ENCODE results near the gene UBD.

UBD gene

GRCh38 chr6:29510202-29510601 lies 49.3 kb downstream of the UBD start:
- TF ChIP-seq, protein P1, sequence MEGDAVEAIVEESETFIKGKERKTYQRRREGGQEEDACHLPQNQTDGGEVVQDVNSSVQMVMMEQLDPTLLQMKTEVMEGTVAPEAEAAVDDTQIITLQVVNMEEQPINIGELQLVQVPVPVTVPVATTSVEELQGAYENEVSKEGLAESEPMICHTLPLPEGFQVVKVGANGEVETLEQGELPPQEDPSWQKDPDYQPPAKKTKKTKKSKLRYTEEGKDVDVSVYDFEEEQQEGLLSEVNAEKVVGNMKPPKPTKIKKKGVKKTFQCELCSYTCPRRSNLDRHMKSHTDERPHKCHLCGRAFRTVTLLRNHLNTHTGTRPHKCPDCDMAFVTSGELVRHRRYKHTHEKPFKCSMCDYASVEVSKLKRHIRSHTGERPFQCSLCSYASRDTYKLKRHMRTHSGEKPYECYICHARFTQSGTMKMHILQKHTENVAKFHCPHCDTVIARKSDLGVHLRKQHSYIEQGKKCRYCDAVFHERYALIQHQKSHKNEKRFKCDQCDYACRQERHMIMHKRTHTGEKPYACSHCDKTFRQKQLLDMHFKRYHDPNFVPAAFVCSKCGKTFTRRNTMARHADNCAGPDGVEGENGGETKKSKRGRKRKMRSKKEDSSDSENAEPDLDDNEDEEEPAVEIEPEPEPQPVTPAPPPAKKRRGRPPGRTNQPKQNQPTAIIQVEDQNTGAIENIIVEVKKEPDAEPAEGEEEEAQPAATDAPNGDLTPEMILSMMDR (IDR thresholded peaks at IDR 0.05; ENCODE audit: unreplicated experiment in 3 of 3): no peak
- Mint-ChIP-seq H3K27me3 (ENCODE audit: low read depth) (peaks cover 6% of the 10 kb centered on the region), H3K27ac (no peak overlapping the region), H3K4me1 (no peaks in the 10 kb centered on the region), H3K9me3 (peaks cover 5% of the 10 kb centered on the region), H3K36me3 (ENCODE audit: low read depth) (no peaks in the 10 kb centered on the region), H3K4me3 (no peak overlapping the region)

- peaks cover 1% of the 10 kb centered on the region for H3K9me3 Mint-ChIP-seq
- TF ChIP-seq, protein P1 (IDR thresholded peaks at IDR 0.05; ENCODE audit: unreplicated experiment in 3 of 3): no peak
- no peaks in the 10 kb centered on the region for H3K36me3 Mint-ChIP-seq (ENCODE audit: low read depth)
- H3K27me3 Mint-ChIP-seq (ENCODE audit: low read depth): peaks cover 6% of the 10 kb centered on the region
- no peaks in the 10 kb centered on the region for H3K4me1 Mint-ChIP-seq
- H3K27ac Mint-ChIP-seq: no peak overlapping the region
- H3K4me3 Mint-ChIP-seq: no peak overlapping the region
Observed at GRCh38 chr6:29509711-29510110, 49.8 kb downstream of the UBD start.

GRCh38 chr6:29509239-29509638 lies 50.3 kb downstream of the UBD start:
- Mint-ChIP-seq H3K27ac (no peak overlapping the region), H3K27me3 (ENCODE audit: low read depth) (peaks cover 6% of the 10 kb centered on the region), H3K4me1 (no peaks in the 10 kb centered on the region), H3K9me3 (no peaks in the 10 kb centered on the region), H3K36me3 (ENCODE audit: low read depth) (no peaks in the 10 kb centered on the region), H3K4me3 (no peak overlapping the region)
- TF ChIP-seq, protein P1 (IDR thresholded peaks at IDR 0.05; ENCODE audit: unreplicated experiment in 3 of 3): no peak

- TF ChIP-seq, protein P1 (IDR thresholded peaks at IDR 0.05; ENCODE audit: unreplicated experiment in 3 of 3): no peak
- Mint-ChIP-seq H3K27ac (no peak overlapping the region), H3K36me3 (ENCODE audit: low read depth) (no peaks in the 10 kb centered on the region)
Observed at GRCh38 chr6:29507319-29507718, 52.2 kb downstream of the UBD start.

GRCh38 chr6:29506446-29507067 lies 53.0 kb downstream of the UBD start:
- no peaks in the 10 kb centered on the region for H3K4me1 Mint-ChIP-seq
- H3K4me3 Mint-ChIP-seq: no peak overlapping the region
- H3K9me3 Mint-ChIP-seq: no peaks in the 10 kb centered on the region
- peaks cover 6% of the 10 kb centered on the region for H3K27me3 Mint-ChIP-seq (ENCODE audit: low read depth)
- no peaks in the 10 kb centered on the region for H3K36me3 Mint-ChIP-seq (ENCODE audit: low read depth)
- TF ChIP-seq, protein P1 (IDR thresholded peaks at IDR 0.05; ENCODE audit: unreplicated experiment in 3 of 3): no peak
- no peak overlapping the region for H3K27ac Mint-ChIP-seq

More at GRCh38 chr6:29507319-29507718, 52.2 kb downstream of the UBD start:
- Mint-ChIP-seq H3K4me1 (no peaks in the 10 kb centered on the region), H3K27me3 (ENCODE audit: low read depth) (peaks cover 6% of the 10 kb centered on the region), H3K9me3 (no peaks in the 10 kb centered on the region), H3K4me3 (no peak overlapping the region)

GRCh38 chr6:29505808-29506207 lies 53.7 kb downstream of the UBD start:
- Mint-ChIP-seq H3K4me1 (no peaks in the 10 kb centered on the region), H3K36me3 (ENCODE audit: low read depth) (no peaks in the 10 kb centered on the region), H3K27ac (no peak overlapping the region), H3K27me3 (ENCODE audit: low read depth) (peaks cover 6% of the 10 kb centered on the region), H3K9me3 (no peaks in the 10 kb centered on the region), H3K4me3 (no peak overlapping the region)
- TF ChIP-seq, protein P1 (IDR thresholded peaks at IDR 0.05; ENCODE audit: unreplicated experiment in 3 of 3): no peak

All from nephron (organoid).